ENCODE results near the gene FBXW8. TPM values are rescaled to one million over a fixed set of nuclear protein-coding genes. Genes with fewer than 3 reads are reported as not detected.
A peak's percentile ranks its signal among the peaks of the same experiment; 100 is the strongest.

Gene FBXW8
- total RNA-seq, 1 donor from 2014 or later, result 32.1 TPM

DNA sequence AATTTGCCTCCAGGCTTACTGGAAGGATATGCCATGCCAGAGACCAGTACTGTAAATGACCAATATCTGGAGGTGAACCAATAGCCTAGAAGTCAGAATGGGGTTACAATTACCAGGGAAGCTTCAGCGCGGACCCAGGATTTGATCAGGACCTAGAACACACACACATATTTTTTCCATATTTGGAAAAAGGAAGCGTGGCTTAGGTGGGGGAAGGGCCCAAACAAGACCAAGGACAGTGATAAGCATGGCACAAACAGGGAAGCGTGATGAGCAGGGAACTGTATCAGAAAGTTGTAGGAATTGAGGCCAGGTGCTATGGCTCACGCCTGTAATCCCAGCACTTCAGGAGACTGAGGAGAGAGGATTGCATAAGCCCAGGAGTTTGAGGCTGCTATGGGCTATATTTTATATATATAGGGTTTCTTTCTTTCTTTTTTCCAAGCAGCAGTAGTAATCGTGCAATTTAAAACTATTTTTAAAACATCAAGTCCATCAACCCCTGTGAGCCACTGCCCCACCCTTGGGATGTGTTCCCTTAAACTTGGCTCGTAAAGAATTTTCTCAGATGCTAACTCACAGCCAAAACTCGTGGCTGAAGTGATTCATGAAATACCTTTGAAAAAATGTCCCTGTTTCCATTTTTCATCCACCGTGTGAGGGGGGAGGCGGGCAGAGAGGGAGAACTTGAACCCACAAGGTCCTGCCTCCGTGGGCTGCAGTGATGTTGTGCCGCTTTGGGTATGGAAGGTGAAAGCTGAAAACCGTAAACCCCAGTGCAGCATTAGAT, 46.2 kb upstream of the FBXW8 start:
- no peak overlapping the region for H3K4me3 Mint-ChIP-seq (ENCODE audit: unreplicated experiment)
- TF ChIP-seq, protein P1, sequence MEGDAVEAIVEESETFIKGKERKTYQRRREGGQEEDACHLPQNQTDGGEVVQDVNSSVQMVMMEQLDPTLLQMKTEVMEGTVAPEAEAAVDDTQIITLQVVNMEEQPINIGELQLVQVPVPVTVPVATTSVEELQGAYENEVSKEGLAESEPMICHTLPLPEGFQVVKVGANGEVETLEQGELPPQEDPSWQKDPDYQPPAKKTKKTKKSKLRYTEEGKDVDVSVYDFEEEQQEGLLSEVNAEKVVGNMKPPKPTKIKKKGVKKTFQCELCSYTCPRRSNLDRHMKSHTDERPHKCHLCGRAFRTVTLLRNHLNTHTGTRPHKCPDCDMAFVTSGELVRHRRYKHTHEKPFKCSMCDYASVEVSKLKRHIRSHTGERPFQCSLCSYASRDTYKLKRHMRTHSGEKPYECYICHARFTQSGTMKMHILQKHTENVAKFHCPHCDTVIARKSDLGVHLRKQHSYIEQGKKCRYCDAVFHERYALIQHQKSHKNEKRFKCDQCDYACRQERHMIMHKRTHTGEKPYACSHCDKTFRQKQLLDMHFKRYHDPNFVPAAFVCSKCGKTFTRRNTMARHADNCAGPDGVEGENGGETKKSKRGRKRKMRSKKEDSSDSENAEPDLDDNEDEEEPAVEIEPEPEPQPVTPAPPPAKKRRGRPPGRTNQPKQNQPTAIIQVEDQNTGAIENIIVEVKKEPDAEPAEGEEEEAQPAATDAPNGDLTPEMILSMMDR (IDR thresholded peaks at IDR 0.05), result no peak
- no peaks in the 10 kb centered on the region for H3K36me3 Mint-ChIP-seq (ENCODE audit: unreplicated experiment)
- H3K27me3 Mint-ChIP-seq (ENCODE audit: unreplicated experiment), result peaks cover 10% of the 10 kb centered on the region
- DNase-seq (ENCODE audit: extremely low spot score, unreplicated experiment), result no peak
- H3K4me1 Mint-ChIP-seq (ENCODE audit: unreplicated experiment), result peaks cover 14% of the 10 kb centered on the region
- H3K9me3 Mint-ChIP-seq (ENCODE audit: unreplicated experiment), result no peaks in the 10 kb centered on the region
- peak overlapping the region; percentile 35 for H3K27ac Mint-ChIP-seq (ENCODE audit: unreplicated experiment)

DNA sequence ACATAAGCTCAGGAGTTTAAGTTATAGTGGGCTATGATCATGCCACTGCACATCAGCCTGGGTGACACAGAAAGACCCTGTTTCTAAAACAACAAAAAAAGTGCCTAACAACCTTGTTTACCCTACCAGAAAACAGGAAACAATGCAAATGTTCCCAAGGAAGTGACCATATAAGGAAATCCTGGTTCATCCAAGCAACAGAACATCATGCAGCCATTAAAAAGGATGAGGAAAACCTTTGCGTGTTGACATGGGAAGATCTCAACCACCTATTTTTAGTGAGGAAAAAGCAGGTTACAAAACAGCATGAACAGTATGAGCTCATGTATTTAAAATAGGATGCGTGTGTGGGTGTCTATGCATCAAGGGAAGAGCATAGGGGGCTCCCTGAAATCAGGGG, 43.2 kb upstream of the FBXW8 start:
- no peaks in the 10 kb centered on the region for H3K36me3 Mint-ChIP-seq (ENCODE audit: unreplicated experiment)
- DNase-seq (ENCODE audit: extremely low spot score, unreplicated experiment), result no peak
- no peak overlapping the region for H3K4me3 Mint-ChIP-seq (ENCODE audit: unreplicated experiment)
- no peak overlapping the region for H3K27ac Mint-ChIP-seq (ENCODE audit: unreplicated experiment)
- H3K4me1 Mint-ChIP-seq (ENCODE audit: unreplicated experiment), result peaks cover 5% of the 10 kb centered on the region
- H3K9me3 Mint-ChIP-seq (ENCODE audit: unreplicated experiment), result no peaks in the 10 kb centered on the region
- peaks cover 6% of the 10 kb centered on the region for H3K27me3 Mint-ChIP-seq (ENCODE audit: unreplicated experiment)
- TF ChIP-seq, protein P1 (IDR thresholded peaks at IDR 0.05), result no peak

DNA sequence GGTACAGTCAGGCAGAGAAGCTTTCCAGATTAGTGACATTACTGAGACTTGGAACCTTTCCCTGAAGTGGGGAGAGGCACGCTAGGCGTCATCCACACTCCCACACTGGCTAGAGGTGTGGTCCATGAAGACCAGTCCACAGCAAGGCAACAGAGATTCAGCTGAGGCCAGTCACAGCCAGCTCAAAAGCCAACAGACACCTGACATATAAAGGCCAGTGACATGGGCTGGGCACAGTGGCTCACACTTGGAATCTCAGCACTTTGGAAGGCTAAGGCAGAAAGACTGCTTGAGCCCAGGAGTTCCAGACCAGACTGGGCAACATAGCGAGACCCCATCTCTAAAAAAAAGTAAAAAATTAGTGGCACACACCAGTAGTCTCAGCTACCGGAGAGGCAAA, 40.4 kb upstream of the FBXW8 start:
- Mint-ChIP-seq H3K27me3 (ENCODE audit: unreplicated experiment) (peaks cover 19% of the 10 kb centered on the region), H3K9me3 (ENCODE audit: unreplicated experiment) (peaks cover 7% of the 10 kb centered on the region), H3K4me1 (ENCODE audit: unreplicated experiment) (no peaks in the 10 kb centered on the region), H3K4me3 (ENCODE audit: unreplicated experiment) (no peak overlapping the region), H3K36me3 (ENCODE audit: unreplicated experiment) (peaks cover 5% of the 10 kb centered on the region), H3K27ac (ENCODE audit: unreplicated experiment) (no peak overlapping the region)
- DNase-seq (ENCODE audit: extremely low spot score, unreplicated experiment), result no peak
- TF ChIP-seq, protein P1 (IDR thresholded peaks at IDR 0.05), result no peak

DNA sequence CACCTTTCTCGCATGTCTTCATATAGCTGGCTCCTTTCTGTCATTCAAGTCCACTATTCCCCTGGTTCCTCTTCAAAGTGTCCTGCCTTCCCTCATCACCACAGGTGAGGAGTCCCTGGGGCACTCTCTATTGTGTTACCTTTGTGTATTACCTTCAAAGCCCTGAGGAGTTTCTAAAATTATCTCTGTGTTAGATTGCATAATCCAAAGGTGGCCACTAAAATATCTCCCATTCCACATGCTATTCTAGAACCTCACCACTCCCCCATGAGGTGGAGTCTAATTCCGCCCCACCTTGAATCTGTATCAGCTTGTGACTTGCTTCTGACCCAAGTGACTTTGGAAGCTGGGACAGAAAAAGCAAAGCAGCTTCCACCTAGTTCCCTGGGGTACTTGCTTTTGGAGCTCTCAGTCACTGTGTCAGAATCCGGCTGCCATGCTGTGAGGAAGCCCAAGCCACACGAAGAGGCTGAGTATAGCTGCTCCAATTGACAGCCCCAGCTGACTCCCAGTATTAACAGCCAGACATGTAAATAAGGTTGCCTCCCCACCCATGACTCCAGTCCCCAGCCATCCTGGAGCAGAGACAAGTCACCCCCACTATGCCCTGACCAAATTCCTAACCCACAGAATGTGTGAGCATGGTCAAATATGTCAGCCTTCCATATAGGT, 36.3 kb upstream of the FBXW8 start:
- no peak for DNase-seq (ENCODE audit: extremely low spot score, unreplicated experiment)
- Mint-ChIP-seq H3K27me3 (ENCODE audit: unreplicated experiment) (peaks cover 56% of the 10 kb centered on the region), H3K4me3 (ENCODE audit: unreplicated experiment) (no peak overlapping the region), H3K27ac (ENCODE audit: unreplicated experiment) (no peak overlapping the region), H3K9me3 (ENCODE audit: unreplicated experiment) (peaks cover 7% of the 10 kb centered on the region), H3K4me1 (ENCODE audit: unreplicated experiment) (peaks cover 13% of the 10 kb centered on the region), H3K36me3 (ENCODE audit: unreplicated experiment) (peaks cover 5% of the 10 kb centered on the region)
- TF ChIP-seq, protein P1 (IDR thresholded peaks at IDR 0.05), result no peak

DNA sequence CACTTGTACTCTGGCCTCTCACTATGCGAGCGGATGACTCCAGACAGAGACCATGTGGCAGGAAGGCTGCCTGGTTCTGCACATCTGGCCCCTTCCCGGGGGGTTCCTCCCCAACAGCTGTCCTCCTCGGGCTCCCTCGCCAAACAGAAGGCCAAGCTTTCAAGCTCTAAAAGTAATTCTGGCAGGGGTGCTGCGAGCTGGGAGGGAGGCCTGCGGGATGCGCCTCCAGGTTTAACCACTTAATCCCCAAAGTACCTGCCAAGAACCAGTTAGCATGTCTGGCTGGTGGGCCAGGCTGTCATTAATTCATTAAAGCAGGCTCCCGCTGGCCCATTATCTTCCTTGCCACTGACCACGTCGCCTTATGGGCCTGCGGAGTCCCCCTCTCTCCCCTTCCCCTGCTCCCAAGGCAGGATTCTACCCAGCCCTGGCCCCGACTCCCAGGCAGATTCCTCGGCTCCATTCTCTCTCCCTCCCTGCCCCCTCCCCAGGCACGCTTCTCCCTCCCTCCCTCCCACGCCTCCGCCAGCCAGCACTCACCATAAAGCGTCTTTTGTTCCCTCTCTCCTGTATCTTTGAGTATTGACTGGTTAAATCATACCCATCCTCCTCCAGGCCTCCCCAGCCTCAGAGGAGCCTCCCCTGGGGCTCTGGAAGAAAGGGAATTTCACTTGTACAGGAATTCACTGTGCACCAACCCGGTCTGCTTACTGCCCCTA, 34.4 kb upstream of the FBXW8 start:
- TF ChIP-seq, protein P1 (IDR thresholded peaks at IDR 0.05), result no peak
- H3K27ac Mint-ChIP-seq (ENCODE audit: unreplicated experiment), result no peak overlapping the region
- H3K4me3 Mint-ChIP-seq (ENCODE audit: unreplicated experiment), result no peak overlapping the region
- H3K36me3 Mint-ChIP-seq (ENCODE audit: unreplicated experiment), result peaks cover 5% of the 10 kb centered on the region
- H3K27me3 Mint-ChIP-seq (ENCODE audit: unreplicated experiment), result peaks cover 62% of the 10 kb centered on the region
- DNase-seq (ENCODE audit: extremely low spot score, unreplicated experiment), result no peak
- peaks cover 7% of the 10 kb centered on the region for H3K9me3 Mint-ChIP-seq (ENCODE audit: unreplicated experiment)
- peaks cover 23% of the 10 kb centered on the region for H3K4me1 Mint-ChIP-seq (ENCODE audit: unreplicated experiment)
